Esophagus squamous epithelium (tissue), 4 donors: ENCODE data around the gene BMP10.

Experiments
- CTCF ChIP-seq, 6 experiments: fragments of 450-650 bp in 4 of 6; fragments of 200-600 bp in 2 of 6; sonication (generic) in 2 of 6; IDR thresholded peaks; one replicate each; pipeline ENCODE4 v1.5.1; 2016 to 2019; ENCODE audit warnings: antibody characterized with exemption in 6 of 6, mild to moderate bottlenecking in 4 of 6, moderate library complexity in 4 of 6
- POLR2A ChIP-seq, 4 donors: fragments of 450-650 bp; IDR thresholded peaks; one replicate each; pipeline ENCODE4 v1.6.1; 2017; ENCODE audit warnings: antibody characterized with exemption in 4 of 4, mild to moderate bottlenecking in 4 of 4, moderate library complexity in 3 of 4

DNA sequence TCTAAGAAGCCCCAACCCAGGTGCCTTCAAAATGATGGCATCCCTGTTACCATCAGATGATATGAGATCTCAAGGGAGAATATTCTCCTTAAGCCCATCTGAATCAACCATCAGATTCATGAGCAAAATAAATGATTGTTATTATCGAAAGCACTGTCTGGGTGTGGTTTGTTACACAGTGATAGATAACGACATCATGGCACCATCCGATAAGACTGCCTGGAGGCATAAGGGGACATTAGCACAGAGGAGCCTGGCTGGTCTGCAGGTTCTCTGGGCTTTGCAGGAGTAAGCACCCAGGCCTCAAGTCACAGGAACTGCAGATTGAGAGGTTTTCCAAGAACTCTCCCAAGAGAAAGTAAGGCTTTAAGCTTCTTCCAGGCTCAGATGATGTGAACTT is 15.6 kb downstream of the BMP10 start:
- no peak for TF ChIP-seq POLR2A (IDR thresholded peaks at IDR 0.05)
- TF ChIP-seq CTCF (IDR thresholded peaks at IDR 0.05), result no peak
